ENCODE data around the gene PRKG1.

- TF ChIP-seq, protein P1, sequence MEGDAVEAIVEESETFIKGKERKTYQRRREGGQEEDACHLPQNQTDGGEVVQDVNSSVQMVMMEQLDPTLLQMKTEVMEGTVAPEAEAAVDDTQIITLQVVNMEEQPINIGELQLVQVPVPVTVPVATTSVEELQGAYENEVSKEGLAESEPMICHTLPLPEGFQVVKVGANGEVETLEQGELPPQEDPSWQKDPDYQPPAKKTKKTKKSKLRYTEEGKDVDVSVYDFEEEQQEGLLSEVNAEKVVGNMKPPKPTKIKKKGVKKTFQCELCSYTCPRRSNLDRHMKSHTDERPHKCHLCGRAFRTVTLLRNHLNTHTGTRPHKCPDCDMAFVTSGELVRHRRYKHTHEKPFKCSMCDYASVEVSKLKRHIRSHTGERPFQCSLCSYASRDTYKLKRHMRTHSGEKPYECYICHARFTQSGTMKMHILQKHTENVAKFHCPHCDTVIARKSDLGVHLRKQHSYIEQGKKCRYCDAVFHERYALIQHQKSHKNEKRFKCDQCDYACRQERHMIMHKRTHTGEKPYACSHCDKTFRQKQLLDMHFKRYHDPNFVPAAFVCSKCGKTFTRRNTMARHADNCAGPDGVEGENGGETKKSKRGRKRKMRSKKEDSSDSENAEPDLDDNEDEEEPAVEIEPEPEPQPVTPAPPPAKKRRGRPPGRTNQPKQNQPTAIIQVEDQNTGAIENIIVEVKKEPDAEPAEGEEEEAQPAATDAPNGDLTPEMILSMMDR (IDR thresholded peaks at IDR 0.05; ENCODE audit: borderline replicate concordance, extremely low read depth, low read length, poor library complexity, severe bottlenecking), result no peak
- TF ChIP-seq EZH2 (IDR thresholded peaks at IDR 0.05; ENCODE audit: borderline replicate concordance, low read depth, low read length, severe bottlenecking), result no peak
Measured at GRCh38 chr10:51786684-51787035, 712.4 kb downstream of the PRKG1 start.
